Sigmoid colon (tissue), 7 donors: ENCODE measurements around the gene TLL2. TPM values are rescaled to one million over a fixed set of nuclear protein-coding genes. Genes with fewer than 3 reads are reported as not detected.

Experiments used
- DNase-seq: peaks from one replicate; pipeline ENCODE4 v3.0.0-alpha.2; 2019
- H3K27ac ChIP-seq, 4 donors: fragments of 200-600 bp; sonication (generic); one replicate each; pipeline ENCODE4 v1.5.1; 2016 to 2019; ENCODE audit warnings: mild to moderate bottlenecking in 1 of 4
- H3K27me3 ChIP-seq, 3 donors: fragments of 200-600 bp; sonication (generic); one replicate each; pipeline ENCODE4 v1.5.1; 2019; ENCODE audit warnings: mild to moderate bottlenecking in 1 of 3
- H3K36me3 ChIP-seq, 4 donors: fragments of 200-600 bp; sonication (generic); one replicate each; pipeline ENCODE4 v1.5.1; 2016 to 2019
- H3K4me1 ChIP-seq, 4 donors: fragments of 200-600 bp; sonication (generic); one replicate each; pipeline ENCODE4 v1.5.1; 2017 to 2019
- H3K4me3 ChIP-seq, 4 donors: fragments of 200-600 bp; sonication (generic); one replicate each; pipeline ENCODE4 v1.5.1; 2017 to 2019; ENCODE audit warnings: mild to moderate bottlenecking in 2 of 4, moderate library complexity in 1 of 4
- H3K9me3 ChIP-seq, 4 donors: fragments of 200-600 bp in 3 of 4; sonication (generic) in 3 of 4; one replicate each; pipeline versions ENCODE4 v1.5.1 to v1.6.1; 2013 to 2019
- EP300 ChIP-seq, 4 donors: sonication (generic); formaldehyde crosslinking; IDR thresholded peaks; one replicate each; pipeline ENCODE4 v1.6.1; 2017; ENCODE audit warnings: antibody characterized with exemption in 4 of 4
- POLR2A ChIP-seq, 2 donors: fragments of 450-650 bp; IDR thresholded peaks; one replicate each; pipeline ENCODE4 v1.6.1; 2016; ENCODE audit warnings: antibody characterized with exemption in 2 of 2, mild to moderate bottlenecking in 2 of 2, moderate library complexity in 2 of 2
- POLR2AphosphoS5 ChIP-seq, 4 donors: sonication (generic); formaldehyde crosslinking; IDR thresholded peaks; one replicate each; pipeline ENCODE4 v1.6.1; 2017; ENCODE audit warnings: antibody characterized with exemption in 4 of 4
- WGBS, 2 donors: extraction: QIAGEN DNeasy Blood & Tissue Kit; methylation state at CpG; one replicate each; pipeline ENCODE4 v1.1.7; 2013; 5-methylcytosine and 5-hydroxymethylcytosine counted together
- intact Hi-C: fragments of 100-400 bp; cut with DNase I; formaldehyde crosslinking; loops from one replicate; pipeline ENCODE4 v1.15.1; 2023
- polyA plus RNA-seq, 3 donors: library from polyadenylated mRNA; stranded (reverse); fragments of 200-250 nt; gene quantifications; one replicate each; pipeline ENCODE4 v1.2.3, GENCODE V29; 2013
- total RNA-seq, 4 donors: library from RNA; depleted of rRNA; stranded (reverse); fragments of >200 nt; gene quantifications; one replicate each; pipeline ENCODE4 v1.1.0, GENCODE V29; 2016
- TF ChIP-seq, protein P1 (sequence below), 4 experiments: fragments of 450-650 bp in 3 of 4; fragments of 200-600 bp in 1 of 4; IDR thresholded peaks; one replicate each; pipeline ENCODE4 v1.5.1; 2016 to 2019; ENCODE audit warnings: antibody characterized with exemption in 4 of 4, mild to moderate bottlenecking in 3 of 4, moderate library complexity in 2 of 4
- donor health status: healthy with polysubstance abuse.
- donor health status: Bipolar disorder and iron deficiency.
- donor health status: healthy.

The TLL2 gene
- total and polyA plus RNA-seq, 7 donors, result 0.14 to 2.2 (median 0.36) TPM; not detected in 2

DNA sequence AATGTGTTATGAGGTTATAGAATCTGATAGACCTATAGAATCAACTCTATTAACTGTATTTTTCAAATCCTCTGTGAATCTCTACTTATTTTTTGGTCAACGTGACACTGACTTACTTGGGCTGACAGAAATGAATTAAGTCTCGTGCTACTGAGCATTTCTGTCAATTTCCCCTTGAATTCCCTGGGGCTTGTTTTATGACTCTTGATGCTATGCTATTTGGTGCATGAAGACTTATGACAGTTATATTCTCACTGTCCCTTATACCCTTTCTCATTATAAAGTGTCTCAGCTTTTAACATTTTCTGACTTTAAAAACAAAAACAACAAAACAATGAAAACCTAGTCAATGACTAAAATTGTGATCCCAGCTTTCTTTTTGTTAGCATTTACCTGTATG lies 86.4 kb downstream of the TLL2 start:
- no peak for TF ChIP-seq EP300 (IDR thresholded peaks at IDR 0.05)
- TF ChIP-seq, protein P1, sequence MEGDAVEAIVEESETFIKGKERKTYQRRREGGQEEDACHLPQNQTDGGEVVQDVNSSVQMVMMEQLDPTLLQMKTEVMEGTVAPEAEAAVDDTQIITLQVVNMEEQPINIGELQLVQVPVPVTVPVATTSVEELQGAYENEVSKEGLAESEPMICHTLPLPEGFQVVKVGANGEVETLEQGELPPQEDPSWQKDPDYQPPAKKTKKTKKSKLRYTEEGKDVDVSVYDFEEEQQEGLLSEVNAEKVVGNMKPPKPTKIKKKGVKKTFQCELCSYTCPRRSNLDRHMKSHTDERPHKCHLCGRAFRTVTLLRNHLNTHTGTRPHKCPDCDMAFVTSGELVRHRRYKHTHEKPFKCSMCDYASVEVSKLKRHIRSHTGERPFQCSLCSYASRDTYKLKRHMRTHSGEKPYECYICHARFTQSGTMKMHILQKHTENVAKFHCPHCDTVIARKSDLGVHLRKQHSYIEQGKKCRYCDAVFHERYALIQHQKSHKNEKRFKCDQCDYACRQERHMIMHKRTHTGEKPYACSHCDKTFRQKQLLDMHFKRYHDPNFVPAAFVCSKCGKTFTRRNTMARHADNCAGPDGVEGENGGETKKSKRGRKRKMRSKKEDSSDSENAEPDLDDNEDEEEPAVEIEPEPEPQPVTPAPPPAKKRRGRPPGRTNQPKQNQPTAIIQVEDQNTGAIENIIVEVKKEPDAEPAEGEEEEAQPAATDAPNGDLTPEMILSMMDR (IDR thresholded peaks at IDR 0.05), result no peak
- no peak for TF ChIP-seq POLR2A (IDR thresholded peaks at IDR 0.05)
- no peak for TF ChIP-seq POLR2AphosphoS5 (IDR thresholded peaks at IDR 0.05)
- H3K4me3 ChIP-seq, result no peak overlapping the region
- no peaks in the 10 kb centered on the region for H3K27me3 ChIP-seq
- H3K36me3 ChIP-seq, result no peaks in the 10 kb centered on the region
- H3K9me3 ChIP-seq, result no peaks in the 10 kb centered on the region
- no peak overlapping the region for H3K27ac ChIP-seq
- intact Hi-C loops, result no loop called here
- DNase-seq, result no peak
- H3K4me1 ChIP-seq, result no peaks in the 10 kb centered on the region
- WGBS, 2 donors, result 74 to 80% methylated on average over 2 of the region's 2 CpGs

DNA sequence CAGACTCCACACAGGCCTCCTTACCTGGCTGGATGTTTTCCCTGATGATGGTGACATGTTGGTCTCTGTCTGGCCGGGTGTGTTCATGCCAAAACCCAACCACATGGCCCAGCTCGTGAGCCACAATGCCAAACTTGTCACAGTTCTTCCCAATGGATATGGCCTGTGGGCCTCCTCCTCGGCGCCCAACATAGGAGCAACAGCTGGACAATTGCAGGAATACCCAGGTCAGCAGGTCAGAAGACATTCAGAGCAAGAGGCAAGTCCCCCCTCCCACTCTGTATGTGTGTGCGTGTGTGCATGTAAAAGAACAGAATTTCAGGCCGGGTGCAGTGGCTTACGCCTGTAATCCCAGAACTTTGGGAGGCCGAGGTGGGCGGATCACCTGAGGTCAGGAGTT lies 91.2 kb downstream of the TLL2 start:
- DNase-seq, result no peak
- intact Hi-C loops, result no loop called here
- TF ChIP-seq POLR2A (IDR thresholded peaks at IDR 0.05), result no peak
- Histone ChIP-seq H3K9me3 (no peaks in the 10 kb centered on the region), H3K4me3 (no peak overlapping the region), H3K27me3 (no peaks in the 10 kb centered on the region), H3K4me1 (no peaks in the 10 kb centered on the region), H3K27ac (no peak overlapping the region), H3K36me3 (no peaks in the 10 kb centered on the region)
- WGBS, 2 donors, result 92 to 94% methylated on average over 9 of the region's 9 CpGs

DNA sequence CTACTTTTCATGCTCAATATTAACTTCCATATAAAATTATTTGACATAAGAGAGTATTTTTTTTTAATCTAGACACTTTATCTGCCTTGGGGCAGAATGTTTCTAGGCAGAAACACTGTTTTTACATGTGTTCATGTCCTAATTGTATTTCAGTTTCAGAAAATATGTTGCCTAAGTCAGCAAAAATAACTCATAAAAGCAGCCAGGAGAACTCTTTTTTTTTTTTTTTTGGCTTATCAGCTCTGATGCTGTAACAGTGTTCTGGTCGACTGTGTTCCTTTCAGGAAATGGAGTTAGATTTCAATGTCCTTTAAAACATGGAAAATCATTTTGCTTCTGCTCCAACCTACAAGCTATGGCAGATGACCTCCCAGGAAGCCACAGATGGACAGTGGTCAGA lies 91.7 kb downstream of the TLL2 start:
- WGBS, 2 donors, result 24 to 61% methylated on average over 1 of the region's 1 CpG
- H3K36me3 ChIP-seq, result no peaks in the 10 kb centered on the region
- H3K27ac ChIP-seq, result no peak overlapping the region
- H3K4me3 ChIP-seq, result no peak overlapping the region
- TF ChIP-seq, protein P1 (IDR thresholded peaks at IDR 0.05), result no peak
- TF ChIP-seq EP300 (IDR thresholded peaks at IDR 0.05), result no peak
- no peak for TF ChIP-seq POLR2AphosphoS5 (IDR thresholded peaks at IDR 0.05)
- DNase-seq, result no peak
- no peaks in the 10 kb centered on the region for H3K9me3 ChIP-seq
- peaks cover 0 to 2% (median under 1%) of the 10 kb centered on the region in 4 donors for H3K4me1 ChIP-seq
- intact Hi-C loops, result no loop called here
- H3K27me3 ChIP-seq, result no peaks in the 10 kb centered on the region

DNA sequence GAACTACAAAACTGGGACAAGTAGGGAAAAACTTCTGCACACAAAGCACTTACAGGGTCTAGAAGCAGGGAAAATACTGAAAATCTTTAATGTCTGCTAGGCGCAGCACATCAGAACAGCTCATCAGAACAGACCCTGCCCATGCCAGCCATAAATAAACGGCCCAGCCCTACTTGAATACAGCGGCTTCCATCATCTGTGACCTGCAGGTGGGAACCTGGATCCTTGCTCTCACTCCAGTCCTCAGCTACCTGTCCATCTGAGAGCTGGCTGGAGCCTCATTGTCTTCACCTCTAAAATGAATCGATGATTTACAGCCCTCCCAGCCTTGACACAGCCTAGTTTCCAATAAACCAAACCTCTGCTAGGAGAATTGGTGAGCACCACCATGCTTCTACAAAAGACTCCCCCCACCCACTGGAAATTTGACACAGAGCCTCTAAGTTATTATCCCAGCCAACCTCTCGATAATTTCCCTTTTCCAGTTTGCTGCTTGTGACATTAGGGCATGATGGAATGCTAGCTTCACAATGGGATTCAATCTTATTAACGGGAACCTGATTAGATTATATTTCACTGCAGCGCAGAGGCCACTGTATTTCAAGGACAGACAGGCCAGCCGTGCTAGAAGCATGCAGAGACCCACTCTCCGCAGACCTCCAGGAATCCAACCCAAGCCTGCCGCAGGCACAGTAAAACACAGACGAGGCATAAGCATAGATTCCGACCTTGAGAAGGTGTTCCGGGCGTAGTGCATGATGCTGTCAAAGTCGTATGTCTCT lies 93.3 kb downstream of the TLL2 start:
- no peaks in the 10 kb centered on the region for H3K9me3 ChIP-seq
- intact Hi-C loops, result no loop called here
- WGBS, 2 donors, result 91 to 92% methylated on average over 15 of the region's 15 CpGs
- H3K36me3 ChIP-seq, result no peaks in the 10 kb centered on the region
- TF ChIP-seq, protein P1 (IDR thresholded peaks at IDR 0.05), result no peak
- TF ChIP-seq EP300 (IDR thresholded peaks at IDR 0.05), result no peak
- no peak for TF ChIP-seq POLR2A (IDR thresholded peaks at IDR 0.05)
- TF ChIP-seq POLR2AphosphoS5 (IDR thresholded peaks at IDR 0.05), result no peak
- no peak overlapping the region for H3K27ac ChIP-seq
- no peaks in the 10 kb centered on the region for H3K27me3 ChIP-seq
- no peak for DNase-seq
- no peak overlapping the region for H3K4me3 ChIP-seq
- peaks cover 0 to 18% (median 14%) of the 10 kb centered on the region in 4 donors for H3K4me1 ChIP-seq

DNA sequence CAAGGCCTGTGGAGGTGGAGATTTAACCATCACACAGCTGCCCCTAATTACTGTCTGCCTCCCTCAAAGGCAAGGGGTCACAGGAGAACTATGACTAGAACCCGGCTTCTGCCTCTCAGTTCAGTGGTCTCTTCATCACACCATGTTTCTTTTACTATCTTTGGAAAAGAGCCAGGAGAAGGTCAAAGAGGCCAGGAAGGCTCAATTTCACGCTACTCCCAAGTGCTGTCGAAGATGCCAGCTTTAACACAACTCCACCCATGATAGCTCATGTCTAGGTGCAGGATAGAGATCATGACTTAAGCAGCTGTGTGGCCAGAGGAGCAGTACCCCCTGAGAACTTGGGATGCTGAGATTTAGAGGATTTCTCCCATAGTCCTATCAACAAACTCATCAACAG lies 94.4 kb downstream of the TLL2 start:
- H3K36me3 ChIP-seq, result no peaks in the 10 kb centered on the region
- H3K27me3 ChIP-seq, result no peaks in the 10 kb centered on the region
- H3K27ac ChIP-seq, result no peak overlapping the region
- H3K9me3 ChIP-seq, result no peaks in the 10 kb centered on the region
- intact Hi-C loops, result no loop called here
- peaks cover 0 to 18% (median 14%) of the 10 kb centered on the region in 4 donors for H3K4me1 ChIP-seq
- H3K4me3 ChIP-seq, result no peak overlapping the region
- TF ChIP-seq POLR2A (IDR thresholded peaks at IDR 0.05) (no peak), POLR2AphosphoS5 (IDR thresholded peaks at IDR 0.05) (no peak), EP300 (IDR thresholded peaks at IDR 0.05) (no peak)
- TF ChIP-seq, protein P1 (IDR thresholded peaks at IDR 0.05), result no peak
- no peak for DNase-seq
- WGBS, 2 donors, result 91 to 92% methylated on average over 3 of the region's 3 CpGs
